Endothelial cell of umbilical vein (primary cell): Measurements from ENCODE around the gene TSC22D1.

Source experiments
- GATA2 ChIP-seq: IDR thresholded peaks from 2 replicates; pipeline ENCODE4 v1.7.0; 2011; ENCODE audit warnings: low read depth, mild to moderate bottlenecking, moderate library complexity, mixed read lengths, low read length; ENCODE audit not compliant: insufficient read length, insufficient read depth
- POLR2A ChIP-seq: IDR thresholded peaks from 2 replicates; pipeline ENCODE4 v1.6.1; 2012; ENCODE audit warnings: low read depth, mild to moderate bottlenecking, control low read depth, low read length
- POLR2AphosphoS5 ChIP-seq: IDR thresholded peaks from 2 replicates; pipeline ENCODE4 v1.6.1; 2012; ENCODE audit warnings: low read depth, mild to moderate bottlenecking, control low read depth, low read length, moderate library complexity; ENCODE audit not compliant: insufficient read depth
- TF ChIP-seq, protein P1 (sequence below), 2 donors: IDR thresholded peaks; 1 replicate in 1 of 2; 2 replicates in 1 of 2; pipeline ENCODE4 v1.5.1; 2011; ENCODE audit warnings: low read length in 2 of 2, mild to moderate bottlenecking in 2 of 2, moderate library complexity in 2 of 2, control low read depth in 1 of 2, inconsistent platforms in 1 of 2, low read depth in 1 of 2; ENCODE audit not compliant: insufficient read depth in 1 of 2; ENCODE audit errors: extremely low read depth in 1 of 2

DNA sequence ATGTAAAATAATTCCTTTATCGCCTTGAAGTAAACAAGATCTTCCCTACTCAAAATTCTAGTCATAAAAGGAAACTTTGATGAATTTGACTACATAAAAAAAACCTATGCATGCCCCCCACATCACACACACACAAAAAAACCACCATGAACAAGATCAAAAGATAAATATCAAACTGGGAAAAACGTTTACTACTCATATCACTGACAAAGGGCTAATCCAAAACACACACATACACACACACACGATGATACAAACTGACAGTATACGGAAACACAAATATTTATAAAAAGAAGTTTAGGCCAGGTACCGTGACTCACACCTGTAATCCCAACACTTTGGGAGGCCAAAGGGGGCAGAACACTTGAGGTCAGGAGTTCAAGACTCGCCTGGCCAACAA, 61.9 kb downstream of the TSC22D1 start:
- TF ChIP-seq, protein P1, sequence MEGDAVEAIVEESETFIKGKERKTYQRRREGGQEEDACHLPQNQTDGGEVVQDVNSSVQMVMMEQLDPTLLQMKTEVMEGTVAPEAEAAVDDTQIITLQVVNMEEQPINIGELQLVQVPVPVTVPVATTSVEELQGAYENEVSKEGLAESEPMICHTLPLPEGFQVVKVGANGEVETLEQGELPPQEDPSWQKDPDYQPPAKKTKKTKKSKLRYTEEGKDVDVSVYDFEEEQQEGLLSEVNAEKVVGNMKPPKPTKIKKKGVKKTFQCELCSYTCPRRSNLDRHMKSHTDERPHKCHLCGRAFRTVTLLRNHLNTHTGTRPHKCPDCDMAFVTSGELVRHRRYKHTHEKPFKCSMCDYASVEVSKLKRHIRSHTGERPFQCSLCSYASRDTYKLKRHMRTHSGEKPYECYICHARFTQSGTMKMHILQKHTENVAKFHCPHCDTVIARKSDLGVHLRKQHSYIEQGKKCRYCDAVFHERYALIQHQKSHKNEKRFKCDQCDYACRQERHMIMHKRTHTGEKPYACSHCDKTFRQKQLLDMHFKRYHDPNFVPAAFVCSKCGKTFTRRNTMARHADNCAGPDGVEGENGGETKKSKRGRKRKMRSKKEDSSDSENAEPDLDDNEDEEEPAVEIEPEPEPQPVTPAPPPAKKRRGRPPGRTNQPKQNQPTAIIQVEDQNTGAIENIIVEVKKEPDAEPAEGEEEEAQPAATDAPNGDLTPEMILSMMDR (IDR thresholded peaks at IDR 0.05; ENCODE audit: extremely low read depth in 1 of 2, insufficient read depth in 1 of 2, low read depth in 1 of 2, low read length in 2 of 2): no peak
- TF ChIP-seq POLR2AphosphoS5: no peak
- no peak for TF ChIP-seq POLR2A
- TF ChIP-seq GATA2: no peak
